T-helper 17 cell (primary cell): ENCODE measurements around the gene PRR5L. TPM values are rescaled to one million over a fixed set of nuclear protein-coding genes. Genes with fewer than 3 reads are reported as not detected.
"Not testable (repeated sequence)": the region's sequence is repeated elsewhere in the genome, so short reads cannot be mapped to it uniquely, and the experiment has no call there.

Experiments used
- ATAC-seq: fragments of 150-1000 bp; cut with Tn5 transposase; 2 replicates; pipeline ENCODE4 v1.10.0; 2021; ENCODE audit warnings: mild to moderate bottlenecking, moderate library complexity
- DNase-seq, 3 donors: peaks; one replicate each; pipeline versions ENCODE4 v3.0.0 to v3.0.0-alpha.2; 2020 to 2021
- H3K9me3 ChIP-seq: one replicate; pipeline ENCODE4 v1.7.0; 2013; ENCODE audit warnings: low read length, mild to moderate bottlenecking; ENCODE audit not compliant: control insufficient read depth, poor library complexity, severe bottlenecking
- H3K27ac Mint-ChIP-seq: one replicate; pipeline ENCODE4 v1.8.0; 2022; ENCODE audit warnings: mild to moderate bottlenecking, moderate library complexity, mixed read lengths
- H3K27me3 Mint-ChIP-seq: one replicate; pipeline ENCODE4 v1.8.0; 2022; ENCODE audit warnings: mixed read lengths
- H3K36me3 Mint-ChIP-seq: one replicate; pipeline ENCODE4 v1.8.0; 2022; ENCODE audit warnings: low read depth, mixed read lengths
- H3K4me1 Mint-ChIP-seq: one replicate; pipeline ENCODE4 v1.8.0; 2022; ENCODE audit warnings: mild to moderate bottlenecking, mixed read lengths
- H3K4me3 Mint-ChIP-seq: one replicate; pipeline ENCODE4 v1.8.0; 2022; ENCODE audit warnings: mild to moderate bottlenecking, moderate library complexity, mixed read lengths
- total RNA-seq, 4 donors: library from RNA in 2 of 4; stranded (reverse) in 2 of 4; gene quantifications; one replicate each; pipeline ENCODE4 v1.2.3 and lab custom pipeline; 2022 to 2026

Gene PRR5L
- total RNA-seq, 2 donors from 2014 or later = 9.2 to 11.1 TPM

GRCh38 chr11:36500315-36500721, 204.2 kb downstream of the PRR5L start:
- H3K36me3 Mint-ChIP-seq = peaks cover 6% of the 10 kb centered on the region
- peak overlapping the region; percentile 73 for H3K27ac Mint-ChIP-seq
- ATAC-seq (no peak), DNase-seq (no peak)
- H3K4me3 Mint-ChIP-seq = no peak overlapping the region
- peaks cover 30% of the 10 kb centered on the region for H3K4me1 Mint-ChIP-seq
- no peaks in the 10 kb centered on the region for H3K9me3 ChIP-seq
- no peaks in the 10 kb centered on the region for H3K27me3 Mint-ChIP-seq

- peaks cover 35% of the 10 kb centered on the region for H3K4me1 Mint-ChIP-seq
- H3K9me3 ChIP-seq = no peaks in the 10 kb centered on the region
- no peak overlapping the region for H3K4me3 Mint-ChIP-seq
- DNase-seq (no peak), ATAC-seq (no peak)
- no peak overlapping the region for H3K27ac Mint-ChIP-seq
- H3K27me3 Mint-ChIP-seq = no peaks in the 10 kb centered on the region
- peaks cover 6% of the 10 kb centered on the region for H3K36me3 Mint-ChIP-seq
These were observed 205.1 kb downstream of the PRR5L start for GRCh38 chr11:36501236-36501635.

GRCh38 chr11:36507824-36508489, 211.9 kb downstream of the PRR5L start:
- Mint-ChIP-seq H3K36me3 (peaks cover 3% of the 10 kb centered on the region), H3K27me3 (no peaks in the 10 kb centered on the region), H3K27ac (peak overlapping the region; percentile 99), H3K4me3 (peak overlapping the region; percentile 99), H3K4me1 (peaks cover 41% of the 10 kb centered on the region)
- no peaks in the 10 kb centered on the region for H3K9me3 ChIP-seq
- DNase-seq (no peak), ATAC-seq (no peak)

- peak overlapping the region; percentile 99 for H3K4me3 Mint-ChIP-seq
- no peaks in the 10 kb centered on the region for H3K27me3 Mint-ChIP-seq
- H3K36me3 Mint-ChIP-seq = peaks cover 3% of the 10 kb centered on the region
- H3K9me3 ChIP-seq = no peaks in the 10 kb centered on the region
- DNase-seq (no peak), ATAC-seq (no peak)
- H3K27ac Mint-ChIP-seq = peak overlapping the region; percentile 99
- peaks cover 36% of the 10 kb centered on the region for H3K4me1 Mint-ChIP-seq
These were observed 212.7 kb downstream of the PRR5L start for GRCh38 chr11:36508743-36509142.

DNA sequence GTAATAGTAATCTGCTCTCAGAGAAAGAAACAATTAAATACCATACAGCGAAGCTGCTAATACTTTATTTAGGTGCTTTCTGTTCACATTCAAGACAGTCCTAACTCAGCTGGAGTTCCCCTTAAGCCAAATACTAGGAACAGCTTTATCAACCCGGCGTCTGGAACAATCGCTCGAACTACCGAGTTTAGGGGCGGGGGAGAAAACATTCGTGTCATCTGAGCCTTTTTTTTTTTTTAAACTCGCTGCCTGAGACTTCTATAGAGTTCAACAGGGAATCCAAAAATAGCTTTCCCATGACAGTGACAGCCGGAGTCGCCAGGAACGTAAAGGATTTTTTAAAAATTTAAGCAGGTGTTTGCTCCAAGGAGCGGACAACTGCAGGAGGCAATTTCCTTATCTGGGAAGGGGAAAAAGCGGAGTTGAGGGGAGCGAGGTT, 213.1 kb downstream of the PRR5L start:
- Mint-ChIP-seq H3K36me3 (peaks cover 3% of the 10 kb centered on the region), H3K4me1 (peaks cover 36% of the 10 kb centered on the region), H3K27me3 (peaks cover under 1% of the 10 kb centered on the region), H3K4me3 (peak overlapping the region; percentile 99), H3K27ac (peak overlapping the region; percentile 99)
- DNase-seq = no peak
- H3K9me3 ChIP-seq = no peaks in the 10 kb centered on the region
- peak; percentile 18 for ATAC-seq

DNA sequence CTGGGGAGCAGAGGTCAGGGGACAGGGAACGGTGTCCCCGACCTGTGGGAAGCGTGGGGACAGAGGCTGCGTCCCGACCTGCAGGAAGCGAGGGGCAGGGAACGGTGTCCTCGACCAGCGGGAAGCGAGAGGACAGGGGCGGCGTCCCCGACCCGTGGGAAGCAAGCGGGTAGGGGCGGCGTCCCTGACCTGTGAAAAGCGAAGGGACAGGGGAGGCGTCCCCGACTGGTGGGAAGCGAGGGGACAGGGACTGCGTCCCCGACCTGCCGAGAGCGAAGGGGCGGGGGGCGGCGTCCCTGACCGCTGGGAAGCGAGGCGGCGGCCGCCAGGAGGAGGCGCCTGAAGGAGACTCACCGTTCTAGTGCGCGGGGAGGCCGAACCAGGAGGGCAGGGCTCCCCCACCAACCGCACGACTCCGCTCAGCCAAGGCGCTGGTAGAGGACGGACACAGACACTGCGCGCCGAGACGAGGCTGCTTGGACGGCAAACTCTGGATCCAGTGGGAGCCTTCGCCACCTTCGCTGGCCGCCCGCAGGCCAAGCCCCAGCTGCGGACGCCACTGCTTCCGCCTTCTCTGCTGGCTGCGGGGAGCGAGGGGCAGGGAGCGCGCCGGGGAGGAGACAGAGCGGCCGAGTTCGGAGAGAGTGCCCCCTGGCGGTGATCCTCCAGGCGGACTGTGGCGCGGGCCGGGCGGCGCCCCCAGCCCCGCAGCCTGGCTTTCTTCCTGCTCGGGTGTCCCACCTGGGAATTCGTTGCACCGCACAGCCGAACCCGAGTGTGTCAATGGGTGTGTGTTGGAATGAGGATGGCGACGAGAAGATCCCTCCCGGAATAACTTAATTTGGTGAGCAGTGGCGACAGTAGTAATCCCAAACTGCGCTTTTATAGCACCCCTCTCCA, 213.9 kb downstream of the PRR5L start, which contains the start of gene TRAF6:
TRAF6 (minus strand) TSS at position 579 of the 900 bp plus-strand sequence. CDS start 8,757 bp downstream, outside the sequence.
- ATAC-seq = peak; percentile 96
- Mint-ChIP-seq H3K36me3 (peaks cover 3% of the 10 kb centered on the region), H3K27me3 (peaks cover 8% of the 10 kb centered on the region), H3K27ac (peak within 1 kb of the TSS; percentile 99), H3K4me1 (peaks cover 30% of the 10 kb centered on the region), H3K4me3 (peak within 1 kb of the TSS; percentile 99)
- no peaks in the 10 kb centered on the region for H3K9me3 ChIP-seq
- peak; percentile 80 to 88 (median 87) for DNase-seq

DNA sequence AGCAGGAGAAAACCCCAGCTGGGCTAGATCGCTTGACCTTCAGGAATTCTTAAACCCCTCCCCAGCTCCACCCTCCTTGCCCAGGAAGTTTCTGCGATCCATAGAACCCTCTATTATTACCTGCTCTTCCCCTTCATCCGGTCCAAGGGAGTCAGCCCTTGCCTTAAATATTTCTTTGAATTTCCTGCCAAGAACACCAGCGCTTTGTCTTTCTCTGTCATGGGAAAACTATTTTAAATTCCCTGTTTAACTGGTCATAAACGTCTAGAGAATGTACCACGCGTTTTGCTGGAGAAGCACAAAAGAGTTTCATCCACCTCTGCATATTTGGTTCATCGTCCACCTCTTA, 214.5 kb downstream of the PRR5L start:
- ATAC-seq (no peak), DNase-seq (no peak)
- peaks cover 3% of the 10 kb centered on the region for H3K36me3 Mint-ChIP-seq
- peak overlapping the region; percentile 99 for H3K4me3 Mint-ChIP-seq
- peaks cover 10% of the 10 kb centered on the region for H3K27me3 Mint-ChIP-seq
- H3K9me3 ChIP-seq = no peaks in the 10 kb centered on the region
- H3K4me1 Mint-ChIP-seq = peaks cover 26% of the 10 kb centered on the region
- peak overlapping the region; percentile 99 for H3K27ac Mint-ChIP-seq

GRCh38 chr11:36511062-36511461, 215.0 kb downstream of the PRR5L start:
- peak overlapping the region; percentile 99 for H3K27ac Mint-ChIP-seq

DNA sequence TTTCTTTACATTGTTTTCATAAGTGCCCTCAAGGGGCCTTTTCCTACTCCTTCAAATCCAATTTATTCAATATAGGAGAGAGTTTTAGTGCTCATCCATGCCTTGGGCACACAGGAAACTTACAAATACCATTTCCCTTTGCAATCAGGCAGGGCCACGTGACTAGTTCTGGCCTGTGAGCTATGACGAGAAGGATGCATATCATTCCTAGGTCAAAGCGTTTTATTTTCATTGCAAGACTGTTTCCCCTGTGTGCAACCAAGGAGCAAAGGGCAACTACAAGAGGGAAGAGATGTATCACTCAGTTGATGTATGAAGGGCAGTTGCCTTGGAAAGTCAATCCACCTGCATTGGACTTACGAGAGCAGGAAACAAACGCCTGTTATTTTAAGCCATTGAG, 215.9 kb downstream of the PRR5L start:
- Mint-ChIP-seq H3K36me3 (peaks cover 3% of the 10 kb centered on the region), H3K27me3 (peaks cover 10% of the 10 kb centered on the region), H3K4me1 (peaks cover 23% of the 10 kb centered on the region), H3K4me3 (no peak overlapping the region), H3K27ac (no peak overlapping the region)
- ATAC-seq (no peak), DNase-seq (no peak)
- no peaks in the 10 kb centered on the region for H3K9me3 ChIP-seq

More at GRCh38 chr11:36511062-36511461, 215.0 kb downstream of the PRR5L start:
- H3K36me3 Mint-ChIP-seq, H3K27me3 Mint-ChIP-seq, H3K9me3 ChIP-seq, DNase-seq, ATAC-seq: not testable (repeated sequence)
- peaks cover 23% of the 10 kb centered on the region for H3K4me1 Mint-ChIP-seq
- H3K4me3 Mint-ChIP-seq = peak overlapping the region; percentile 99

GRCh38 chr11:36513965-36514364, 217.9 kb downstream of the PRR5L start:
- no peak for DNase-seq
- peaks cover 3% of the 10 kb centered on the region for H3K36me3 Mint-ChIP-seq

More at GRCh38 chr11:36513965-36514364, 217.9 kb downstream of the PRR5L start:
- H3K4me3 Mint-ChIP-seq = no peak overlapping the region
- no peaks in the 10 kb centered on the region for H3K9me3 ChIP-seq
- H3K27ac Mint-ChIP-seq = no peak overlapping the region
- ATAC-seq = no peak
- peaks cover 11% of the 10 kb centered on the region for H3K4me1 Mint-ChIP-seq
- H3K27me3 Mint-ChIP-seq = peaks cover 15% of the 10 kb centered on the region

Other genes starting within 250 kb of the PRR5L start
- 10 to 100 TPM; 39.1 to 40.6 TPM for gene COMMD9, start 6.9 kb upstream of the PRR5L start, total RNA-seq
- gene TRAF6, start 214.0 kb downstream of the PRR5L start, total RNA-seq = 10 to 100 TPM; 20.2 to 26.2 TPM